Esophagus (tissue), 2 donors: ENCODE data around the gene RYR2. TPM values are rescaled to one million over a fixed set of nuclear protein-coding genes. Genes with fewer than 3 reads are reported as not detected.

Experiments used
- H3K27ac ChIP-seq, 2 donors: one replicate each; pipeline ENCODE4 v1.5.1; 2013; ENCODE audit warnings: low read depth in 2 of 2, mild to moderate bottlenecking in 2 of 2, inconsistent platforms in 1 of 2, low read length in 1 of 2, moderate library complexity in 1 of 2
- H3K27me3 ChIP-seq, 2 donors: one replicate each; pipeline ENCODE4 v1.6.1; 2013; ENCODE audit warnings: low read length in 2 of 2, control low read depth in 1 of 2, mild to moderate bottlenecking in 1 of 2; ENCODE audit not compliant: insufficient read depth in 2 of 2, control insufficient read depth in 1 of 2
- H3K36me3 ChIP-seq, 2 donors: one replicate each; pipeline ENCODE4 v1.6.1; 2013; ENCODE audit warnings: low read length in 1 of 2; ENCODE audit not compliant: control insufficient read depth in 2 of 2, insufficient read depth in 2 of 2
- H3K4me1 ChIP-seq, 2 donors: one replicate each; pipeline ENCODE4 v1.6.1; 2013; ENCODE audit warnings: low read length in 1 of 2; ENCODE audit not compliant: control insufficient read depth in 2 of 2, insufficient read depth in 2 of 2
- H3K4me3 ChIP-seq, 2 donors: one replicate each; pipeline ENCODE4 v1.5.1; 2013; ENCODE audit warnings: low read length in 2 of 2, mild to moderate bottlenecking in 2 of 2, low read depth in 1 of 2, moderate library complexity in 1 of 2
- H3K9me3 ChIP-seq, 2 donors: one replicate each; pipeline ENCODE4 v1.6.1; 2013; ENCODE audit warnings: mild to moderate bottlenecking in 2 of 2, low read depth in 1 of 2, low read length in 1 of 2, moderate library complexity in 1 of 2; ENCODE audit not compliant: control insufficient read depth in 2 of 2, insufficient read depth in 1 of 2
- WGBS, 2 donors: extraction: QIAGEN DNeasy Blood & Tissue Kit; methylation state at CpG; one replicate each; pipeline ENCODE4 v1.1.7; 2013; 5-methylcytosine and 5-hydroxymethylcytosine counted together
- polyA plus RNA-seq, 2 donors: library from polyadenylated mRNA; stranded (reverse); fragments of 200-250 nt; gene quantifications; one replicate each; pipeline ENCODE4 v1.2.3, GENCODE V29; 2013
- donor health status: healthy with polysubstance abuse.
- donor health status: Bipolar disorder and iron deficiency.

RYR2 gene
- polyA plus RNA-seq, 2 donors = 0.35 to 1.2 TPM

DNA sequence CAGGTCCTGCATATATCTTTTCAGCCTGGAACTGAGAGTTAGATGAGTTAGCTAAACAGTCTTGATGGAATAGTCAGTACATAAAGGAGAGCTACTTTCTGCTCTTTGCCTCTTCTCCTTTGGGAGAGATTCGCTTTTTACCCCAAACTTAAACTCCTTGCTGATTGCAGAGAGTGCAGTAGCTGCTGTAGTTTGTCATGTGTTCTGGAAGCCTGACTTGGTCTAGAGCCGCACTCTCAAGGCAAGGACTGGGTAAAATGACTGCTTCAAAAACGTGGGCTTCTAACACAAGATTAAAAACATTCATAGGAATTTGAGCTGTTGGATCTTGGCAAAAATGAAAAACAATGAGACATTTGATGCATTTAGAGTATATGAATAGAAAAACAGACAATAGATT, 351.6 kb downstream of the RYR2 start:
- Histone ChIP-seq H3K4me3 (no peak overlapping the region), H3K4me1 (no peaks in the 10 kb centered on the region), H3K27me3 (no peaks in the 10 kb centered on the region), H3K9me3 (no peaks in the 10 kb centered on the region), H3K27ac (no peak overlapping the region), H3K36me3 (no peaks in the 10 kb centered on the region)
- 53% methylated on average over 3 of the region's 3 CpGs for WGBS, 2 donors

DNA sequence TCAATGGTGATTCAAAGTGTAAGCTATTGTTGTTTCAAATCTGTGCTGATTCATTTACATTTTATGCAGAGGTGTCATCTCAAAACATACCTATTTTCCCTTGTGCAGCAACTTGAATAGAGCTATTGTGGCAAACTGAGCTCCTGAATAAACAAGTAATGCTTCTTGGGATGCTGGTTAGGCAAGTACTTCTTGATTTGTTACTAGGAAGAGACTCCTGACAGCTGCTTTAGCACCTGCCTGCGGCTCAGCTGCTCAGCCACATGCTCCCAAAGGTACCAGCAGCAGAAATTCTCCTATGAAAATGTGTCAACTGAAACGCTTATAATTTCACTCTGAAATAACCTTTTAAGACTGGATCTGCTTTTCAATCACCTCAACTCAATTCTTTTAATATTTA, 352.3 kb downstream of the RYR2 start:
- WGBS, 2 donors = 69 to 71% methylated on average over 2 of the region's 2 CpGs

DNA sequence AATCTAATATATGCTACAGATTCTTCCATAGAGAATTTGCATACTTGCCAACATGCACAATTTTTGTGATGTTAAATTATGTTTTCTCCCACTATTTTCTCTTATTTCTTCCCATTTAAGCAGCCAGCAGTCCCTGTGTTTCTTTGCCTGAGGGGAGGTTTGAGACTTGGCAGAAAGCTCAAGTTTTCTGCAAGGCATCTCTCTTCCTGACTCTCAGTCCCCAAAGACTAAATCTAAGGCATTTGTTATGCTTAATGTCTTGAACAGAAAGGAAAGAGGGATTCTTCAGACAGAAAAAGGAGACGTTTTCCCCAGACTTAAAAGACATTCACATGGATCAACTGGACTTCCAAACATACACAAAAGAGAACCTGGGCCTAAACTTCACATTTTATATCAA, 354.4 kb downstream of the RYR2 start:
- 6 to 27% methylated on average over 1 of the region's 1 CpG for WGBS, 2 donors
- Histone ChIP-seq H3K4me3 (no peak overlapping the region), H3K27me3 (no peaks in the 10 kb centered on the region), H3K9me3 (no peaks in the 10 kb centered on the region), H3K27ac (no peak overlapping the region), H3K4me1 (no peaks in the 10 kb centered on the region), H3K36me3 (no peaks in the 10 kb centered on the region)

More for the DNA sequence above, 352.3 kb downstream of the RYR2 start:
- Histone ChIP-seq H3K4me3 (no peak overlapping the region), H3K27ac (no peak overlapping the region), H3K27me3 (no peaks in the 10 kb centered on the region), H3K4me1 (no peaks in the 10 kb centered on the region), H3K9me3 (no peaks in the 10 kb centered on the region), H3K36me3 (no peaks in the 10 kb centered on the region)

DNA sequence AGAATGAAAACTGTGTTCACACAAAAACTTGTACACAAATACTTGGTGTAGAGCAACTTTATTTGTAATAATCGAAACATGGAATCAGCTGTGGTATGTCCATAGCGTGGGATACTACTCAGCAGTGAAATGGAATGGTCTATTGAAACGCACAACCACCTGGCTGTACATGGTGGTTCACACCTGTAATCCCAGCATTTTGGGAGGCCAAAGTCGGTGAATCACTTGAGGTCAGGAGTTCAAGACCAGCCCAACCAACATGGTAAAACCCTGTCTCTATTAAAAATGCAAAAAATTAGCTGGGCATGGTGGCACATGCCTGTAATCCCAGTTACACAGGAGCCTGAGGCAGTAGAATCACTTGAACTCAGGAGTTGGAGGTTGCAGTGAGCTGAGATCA, 356.8 kb downstream of the RYR2 start:
- no peak overlapping the region for H3K4me3 ChIP-seq
- no peak overlapping the region for H3K27ac ChIP-seq
- H3K36me3 ChIP-seq = no peaks in the 10 kb centered on the region
- WGBS, 2 donors = 80 to 85% methylated on average over 4 of the region's 4 CpGs
- no peaks in the 10 kb centered on the region for H3K27me3 ChIP-seq
- no peaks in the 10 kb centered on the region for H3K9me3 ChIP-seq
- H3K4me1 ChIP-seq = no peaks in the 10 kb centered on the region

DNA sequence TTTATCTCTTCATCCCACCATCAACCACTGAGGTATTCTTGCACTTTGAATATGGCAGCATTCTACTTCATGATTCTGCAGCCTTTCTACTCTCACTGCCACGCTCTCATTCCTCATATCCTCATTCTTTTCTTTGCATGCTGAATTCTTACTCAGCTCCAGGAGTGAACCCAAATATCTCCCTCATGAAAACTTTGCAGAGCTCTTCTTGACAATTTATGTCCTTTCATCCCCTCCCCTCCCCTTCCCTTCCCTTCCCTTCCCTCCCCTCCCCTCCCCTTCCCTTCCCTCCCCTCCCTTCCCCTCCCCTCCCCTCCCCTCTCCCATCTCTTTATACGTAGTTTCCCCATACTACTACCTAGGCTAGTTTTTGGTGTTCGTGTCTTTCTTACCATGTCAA, 363.9 kb downstream of the RYR2 start:
- no peak overlapping the region for H3K27ac ChIP-seq
- H3K4me3 ChIP-seq = no peak overlapping the region
- H3K9me3 ChIP-seq = no peaks in the 10 kb centered on the region
- 68 to 75% methylated on average over 3 of the region's 3 CpGs for WGBS, 2 donors
- H3K36me3 ChIP-seq = no peaks in the 10 kb centered on the region
- H3K27me3 ChIP-seq = no peaks in the 10 kb centered on the region
- no peaks in the 10 kb centered on the region for H3K4me1 ChIP-seq

DNA sequence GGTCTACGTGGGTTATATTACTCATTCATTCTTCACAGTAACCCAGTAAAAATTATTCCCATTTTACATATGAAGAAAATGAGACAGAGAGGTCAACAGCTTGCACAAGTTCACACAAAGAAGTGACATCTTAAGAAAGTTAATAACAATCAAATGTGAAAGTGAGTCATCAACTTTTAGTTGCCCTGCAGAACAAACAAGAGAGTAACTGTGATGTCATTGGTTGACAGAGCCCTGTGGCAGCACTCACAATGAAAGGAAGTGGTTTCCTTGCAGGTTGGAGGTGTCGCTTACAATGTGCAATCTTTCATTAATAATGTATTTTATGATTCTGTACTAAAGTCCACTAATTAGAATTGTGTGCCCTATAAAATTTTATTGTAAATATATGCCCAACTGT, 369.6 kb downstream of the RYR2 start:
- H3K36me3 ChIP-seq = no peaks in the 10 kb centered on the region
- H3K4me1 ChIP-seq = no peaks in the 10 kb centered on the region
- H3K4me3 ChIP-seq = no peak overlapping the region
- no peaks in the 10 kb centered on the region for H3K9me3 ChIP-seq
- no peaks in the 10 kb centered on the region for H3K27me3 ChIP-seq
- no peak overlapping the region for H3K27ac ChIP-seq
- WGBS, 2 donors = 60 to 66% methylated on average over 2 of the region's 2 CpGs

DNA sequence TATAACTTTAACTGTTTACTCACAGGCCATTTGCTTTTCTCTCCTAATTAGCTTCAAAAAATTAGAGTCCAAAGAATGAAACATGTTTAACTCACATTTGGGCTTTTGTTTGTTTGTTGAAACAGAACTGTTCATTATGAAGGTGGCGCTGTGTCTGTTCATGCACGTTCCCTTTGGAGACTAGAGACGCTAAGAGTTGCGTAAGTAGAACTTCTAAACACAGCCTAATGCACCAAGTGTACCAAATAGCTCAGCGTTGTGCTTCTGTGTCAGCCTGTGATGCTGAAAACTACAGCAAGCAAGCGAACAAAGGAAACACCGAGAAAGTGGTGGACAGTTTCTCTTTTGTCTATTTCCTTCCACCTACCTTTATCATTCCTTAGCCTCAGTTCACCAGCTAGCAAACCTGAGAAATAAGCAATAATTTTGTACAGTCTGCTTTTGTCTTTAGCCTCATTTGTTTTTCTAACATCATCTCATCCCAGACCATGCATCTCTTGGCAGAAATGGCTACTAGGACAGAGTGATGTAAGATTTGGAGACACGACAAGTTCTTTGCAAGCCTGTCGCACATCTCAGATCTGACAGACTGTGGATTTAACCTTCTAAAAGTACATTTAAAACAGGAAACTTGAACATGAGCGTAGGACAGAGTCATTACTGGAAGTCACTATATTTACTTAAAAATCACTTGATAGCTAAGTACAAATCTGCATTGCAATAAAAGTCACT, 375.1 kb downstream of the RYR2 start:
- no peaks in the 10 kb centered on the region for H3K36me3 ChIP-seq
- no peak overlapping the region for H3K27ac ChIP-seq
- H3K4me3 ChIP-seq = no peak overlapping the region
- 85 to 86% methylated on average over 10 of the region's 10 CpGs for WGBS, 2 donors
- no peaks in the 10 kb centered on the region for H3K4me1 ChIP-seq
- H3K9me3 ChIP-seq = no peaks in the 10 kb centered on the region
- no peaks in the 10 kb centered on the region for H3K27me3 ChIP-seq

DNA sequence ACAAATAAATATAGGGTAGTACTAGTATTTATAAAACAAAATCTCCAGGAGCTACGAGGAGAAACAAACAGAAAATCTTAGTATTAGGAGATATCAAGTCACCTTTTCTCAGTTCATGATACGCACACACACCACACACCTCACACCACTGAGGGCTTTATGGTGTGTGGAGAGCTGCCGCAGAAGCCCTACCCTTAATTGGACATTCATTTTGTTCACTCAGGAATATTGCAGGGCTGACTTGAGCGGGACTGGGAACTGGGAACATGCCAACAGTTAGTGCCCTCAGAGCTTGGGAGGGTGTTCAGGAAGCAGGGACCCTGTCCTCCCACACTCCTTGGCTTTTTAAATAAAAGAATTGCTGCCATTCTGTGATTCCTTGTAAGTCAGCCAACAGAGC, 386.8 kb downstream of the RYR2 start:
- no peak overlapping the region for H3K27ac ChIP-seq
- H3K4me1 ChIP-seq = no peaks in the 10 kb centered on the region
- no peaks in the 10 kb centered on the region for H3K36me3 ChIP-seq
- no peak overlapping the region for H3K4me3 ChIP-seq
- H3K27me3 ChIP-seq = no peaks in the 10 kb centered on the region
- 83 to 87% methylated on average over 4 of the region's 4 CpGs for WGBS, 2 donors
- H3K9me3 ChIP-seq = no peaks in the 10 kb centered on the region

DNA sequence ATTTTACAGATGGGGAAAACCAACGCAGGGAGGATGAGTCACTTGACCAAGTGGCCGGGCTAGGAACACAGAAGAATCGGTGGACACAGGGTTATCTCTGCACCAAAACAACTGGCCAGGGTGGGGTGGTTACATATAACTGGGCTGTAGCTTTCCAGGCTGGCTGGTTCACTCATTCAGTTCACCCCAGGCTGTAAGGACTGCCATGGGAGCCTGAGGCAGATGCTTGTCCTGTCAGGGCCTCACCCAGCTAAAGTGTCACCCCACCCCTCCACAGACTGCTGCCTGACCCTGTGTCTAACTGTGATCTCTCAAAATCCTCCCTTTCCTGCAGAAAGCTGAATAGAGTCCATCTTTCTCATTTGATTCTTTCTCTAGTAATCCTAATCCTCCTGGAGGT, 387.3 kb downstream of the RYR2 start:
- no peaks in the 10 kb centered on the region for H3K4me1 ChIP-seq
- no peaks in the 10 kb centered on the region for H3K9me3 ChIP-seq
- H3K36me3 ChIP-seq = no peaks in the 10 kb centered on the region
- H3K27ac ChIP-seq = no peak overlapping the region
- WGBS, 2 donors = 65 to 75% methylated on average over 3 of the region's 3 CpGs
- H3K4me3 ChIP-seq = no peak overlapping the region
- no peaks in the 10 kb centered on the region for H3K27me3 ChIP-seq

DNA sequence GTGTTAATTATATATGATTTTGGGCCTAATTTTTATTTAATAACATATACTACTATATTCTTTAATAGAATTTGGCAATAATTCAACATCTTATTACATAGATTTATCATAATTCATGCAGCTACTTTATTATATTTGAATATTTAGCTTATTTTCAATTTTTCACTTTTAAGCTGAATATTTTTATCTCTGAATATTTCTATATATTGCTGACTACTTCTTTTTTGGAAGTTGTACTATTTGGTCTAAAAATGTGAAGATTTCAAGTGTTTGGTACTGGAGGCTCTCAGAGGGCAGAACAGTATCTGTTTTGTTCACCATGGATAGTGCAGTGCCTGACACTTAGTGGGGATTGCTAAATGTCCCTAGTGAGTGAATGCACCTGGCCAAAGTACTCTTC, 389.5 kb downstream of the RYR2 start:
- Histone ChIP-seq H3K36me3 (no peaks in the 10 kb centered on the region), H3K9me3 (no peaks in the 10 kb centered on the region), H3K4me1 (no peaks in the 10 kb centered on the region), H3K4me3 (no peak overlapping the region), H3K27ac (no peak overlapping the region), H3K27me3 (no peaks in the 10 kb centered on the region)
